Testis (tissue), 2 donors: ENCODE results near the gene WBP1.
"Not testable (repeated sequence)": the region's sequence is repeated elsewhere in the genome, so short reads cannot be mapped to it uniquely, and the experiment has no call there.

Experiments
- CTCF ChIP-seq, 3 experiments: fragments of 450-650 bp in 2 of 3; fragments of 200-600 bp in 1 of 3; sonication (generic) in 1 of 3; IDR thresholded peaks; one replicate each; pipeline ENCODE4 v1.5.1; 2016 to 2019; ENCODE audit warnings: antibody characterized with exemption in 3 of 3, mild to moderate bottlenecking in 2 of 3, moderate library complexity in 1 of 3
- POLR2A ChIP-seq: fragments of 450-650 bp; IDR thresholded peaks from one replicate; pipeline ENCODE4 v1.6.1; 2017; ENCODE audit warnings: antibody characterized with exemption, mild to moderate bottlenecking, moderate library complexity

DNA sequence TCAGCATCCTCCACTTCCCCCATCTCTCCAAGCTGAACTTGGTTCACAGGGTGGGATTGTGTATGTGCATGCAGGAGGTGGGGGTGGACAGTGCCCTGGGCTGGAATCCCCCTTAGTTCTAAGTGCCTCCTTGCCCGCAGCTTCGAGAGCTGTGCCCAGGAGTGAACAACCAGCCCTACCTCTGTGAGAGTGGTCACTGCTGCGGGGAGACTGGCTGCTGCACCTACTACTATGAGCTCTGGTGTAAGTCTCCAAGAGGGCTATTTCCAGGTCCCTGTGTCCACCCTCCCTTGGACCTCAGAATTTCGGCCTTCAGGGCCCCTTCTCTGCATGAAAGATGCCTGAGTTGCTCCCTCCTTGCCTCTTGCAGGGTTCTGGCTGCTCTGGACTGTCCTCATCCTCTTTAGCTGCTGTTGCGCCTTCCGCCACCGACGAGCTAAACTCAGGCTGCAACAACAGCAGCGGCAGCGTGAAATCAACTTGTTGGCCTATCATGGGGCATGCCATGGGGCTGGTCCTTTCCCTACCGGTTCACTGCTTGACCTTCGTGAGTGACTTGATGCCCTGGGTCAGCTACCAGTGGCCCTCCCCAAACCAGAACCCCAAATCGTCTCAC, 1.4 kb downstream of the WBP1 start:
- TF ChIP-seq CTCF (IDR thresholded peaks at IDR 0.05); POLR2A: not testable (repeated sequence)
